ENCODE measurements around the gene PTH1R.

GRCh38 chr3:46887980-46888494 lies 10.5 kb downstream of the PTH1R start:
- no peak for TF ChIP-seq EZH2 (IDR thresholded peaks at IDR 0.05)
- TF ChIP-seq POLR2AphosphoS5 (IDR thresholded peaks at IDR 0.05; ENCODE audit: borderline replicate concordance, low read depth, low read length), result no peak
